Hematopoietic multipotent progenitor cell treated with erythropoietin and hydrocortisone succinate and interleukin-3 and kit ligand, for 8 days (in vitro differentiated cells): ENCODE data around the gene GSTA2.
A peak's percentile ranks its signal among the peaks of the same experiment; 100 is the strongest.
"Not testable (repeated sequence)": the region's sequence is repeated elsewhere in the genome, so short reads cannot be mapped to it uniquely, and the experiment has no call there.

ENCODE experiments used
- DNase-seq: peaks from one replicate; pipeline ENCODE4 v3.0.0-alpha.2; 2015

The GSTA2 gene

GRCh38 chr6:52763322-52763916 lies at the start of gene GSTA2:
GSTA2 (minus strand) TSS chr6:52763475; CDS start chr6:52757947, 5,528 bp downstream.
- not testable (repeated sequence) for DNase-seq

- DNase-seq, result not testable (repeated sequence)
Observed at GRCh38 chr6:52809777-52810176, 46.5 kb upstream of the GSTA2 start.

- no peak for DNase-seq
Observed at GRCh38 chr6:52808660-52809059, 45.4 kb upstream of the GSTA2 start.

GRCh38 chr6:52803668-52804255 lies 40.5 kb upstream of the GSTA2 start, which contains the start of gene GSTA1:
GSTA1 (minus strand) TSS chr6:52803816; CDS start chr6:52799267, 4,549 bp downstream.
- not testable (repeated sequence) for DNase-seq

- no peak for DNase-seq
Observed at GRCh38 chr6:52802806-52803205, 39.5 kb upstream of the GSTA2 start.

- DNase-seq, result no peak
Observed at GRCh38 chr6:52801188-52801841, 38.0 kb upstream of the GSTA2 start.

GRCh38 chr6:52799272-52799671 lies 36.0 kb upstream of the GSTA2 start:
- not testable (repeated sequence) for DNase-seq

GRCh38 chr6:52794366-52794765 lies 31.1 kb upstream of the GSTA2 start:
- not testable (repeated sequence) for DNase-seq

GRCh38 chr6:52790861-52791260 lies 27.6 kb upstream of the GSTA2 start:
- no peak for DNase-seq

- DNase-seq, result not testable (repeated sequence)
Observed at GRCh38 chr6:52789658-52790057, 26.4 kb upstream of the GSTA2 start.

GRCh38 chr6:52788478-52788877 lies 25.2 kb upstream of the GSTA2 start:
- peak; percentile 20 for DNase-seq

GRCh38 chr6:52787917-52788316 lies 24.6 kb upstream of the GSTA2 start:
- no peak for DNase-seq

- DNase-seq, result no peak
Observed at GRCh38 chr6:52786249-52786956, 23.1 kb upstream of the GSTA2 start.

GRCh38 chr6:52782696-52783274 lies 19.5 kb upstream of the GSTA2 start:
- DNase-seq, result not testable (repeated sequence)

- DNase-seq, result not testable (repeated sequence)
Observed at GRCh38 chr6:52782209-52782608, 18.9 kb upstream of the GSTA2 start.

- DNase-seq, result no peak
Observed at GRCh38 chr6:52779237-52779636, 16.0 kb upstream of the GSTA2 start.

GRCh38 chr6:52776711-52777351 lies 13.6 kb upstream of the GSTA2 start:
- DNase-seq, result not testable (repeated sequence)

GRCh38 chr6:52769399-52769798 lies 6.1 kb upstream of the GSTA2 start:
- DNase-seq, result not testable (repeated sequence)

- DNase-seq, result not testable (repeated sequence)
Observed at GRCh38 chr6:52767658-52768057, 4.4 kb upstream of the GSTA2 start.

- DNase-seq, result not testable (repeated sequence)
Observed at GRCh38 chr6:52761673-52762491, 1.4 kb downstream of the GSTA2 start.

- no peak for DNase-seq
Observed at GRCh38 chr6:52760105-52760765, 3.0 kb downstream of the GSTA2 start.
